HG03025 (cell line): Measurements from ENCODE around the gene FOSL1.
A peak's percentile ranks its signal among the peaks of the same experiment; 100 is the strongest.

Experiments used
- ATAC-seq: cut with Tn5 transposase; IDR thresholded peaks from one replicate; pipeline ENCODE4 v1.9.1; 2021; ENCODE audit warnings: mild to moderate bottlenecking, moderate library complexity; ENCODE audit not compliant: unreplicated experiment, low FRiP score

The FOSL1 gene

DNA sequence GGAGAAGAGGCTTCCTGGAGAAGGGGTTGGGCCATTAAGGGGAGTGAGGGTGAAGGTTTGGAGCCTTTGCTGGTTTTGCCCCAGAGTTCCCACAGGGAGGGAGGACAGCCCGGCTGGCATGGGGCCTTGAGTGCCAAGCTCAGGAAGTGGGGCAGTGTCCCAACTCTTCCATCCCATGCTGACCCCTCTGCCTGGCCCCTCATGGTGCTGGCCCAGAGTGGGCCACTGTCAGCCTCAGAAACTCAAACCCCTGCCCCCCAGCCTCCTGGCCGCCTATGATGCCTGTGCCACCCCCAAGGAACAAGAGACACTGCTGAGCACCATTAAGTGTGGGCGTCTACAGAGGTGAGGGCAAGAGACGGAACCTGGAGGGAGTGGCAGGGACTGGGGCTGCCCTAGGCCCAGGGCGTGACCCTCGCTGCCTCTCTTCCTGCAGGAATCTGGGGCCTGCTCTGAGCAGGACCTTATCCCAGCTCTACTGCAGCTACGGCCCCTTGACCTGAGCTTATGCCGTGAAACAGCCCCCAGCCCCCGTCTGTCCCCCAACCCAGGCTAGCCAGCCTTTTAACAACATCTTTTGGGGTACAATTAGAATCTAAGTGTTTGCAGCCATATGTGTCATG, 34.5 kb downstream of the FOSL1 start:
- ATAC-seq: no peak

DNA sequence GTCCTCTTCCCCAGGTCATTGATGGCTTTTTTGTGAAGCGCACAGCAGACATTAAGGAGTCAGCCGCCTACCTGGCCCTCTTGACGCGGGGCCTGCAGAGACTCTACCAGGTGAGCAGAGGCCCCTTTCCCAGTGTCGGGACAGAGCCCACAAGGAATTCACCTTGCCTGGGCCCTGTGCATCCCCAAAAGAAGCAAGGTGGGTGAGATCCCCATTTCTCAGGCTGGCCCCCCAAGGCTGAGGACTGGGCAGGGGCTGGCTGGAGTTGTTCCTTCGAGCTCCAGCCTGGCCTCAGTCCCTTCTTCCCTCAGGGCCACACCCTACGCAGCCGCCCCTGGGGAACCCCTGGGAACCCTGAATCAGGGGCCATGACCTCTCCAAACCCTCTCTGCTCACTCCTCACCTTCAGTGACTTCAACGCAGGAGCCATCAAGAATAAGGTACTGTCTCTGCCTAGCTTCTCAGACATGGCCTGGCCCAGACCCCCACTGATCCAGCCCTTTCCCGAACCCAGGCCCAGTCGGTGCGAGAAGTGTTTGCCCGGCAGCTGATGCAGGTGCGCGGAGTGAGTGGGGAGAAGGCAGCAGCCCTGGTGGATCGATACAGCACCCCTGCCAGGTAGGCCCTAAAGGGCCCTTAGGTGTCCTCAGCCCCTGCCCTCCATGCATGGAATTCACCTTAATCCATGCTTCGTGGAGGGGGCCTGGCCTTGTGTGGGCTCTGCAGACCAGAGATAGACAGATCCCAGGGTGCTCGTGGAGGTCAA, 35.3 kb downstream of the FOSL1 start:
- no peak for ATAC-seq

- ATAC-seq: no peak
These were observed 36.1 kb downstream of the FOSL1 start for GRCh38 chr11:65863889-65864705.

- ATAC-seq: no peak
These were observed 37.0 kb downstream of the FOSL1 start for GRCh38 chr11:65862941-65863888.

GRCh38 chr11:65862191-65862735, 37.9 kb downstream of the FOSL1 start:
- no peak for ATAC-seq

- no peak for ATAC-seq
These were observed 38.5 kb downstream of the FOSL1 start for GRCh38 chr11:65861533-65862183.

- ATAC-seq: no peak
These were observed 39.1 kb downstream of the FOSL1 start for GRCh38 chr11:65861165-65861505.

GRCh38 chr11:65860278-65861164, 39.7 kb downstream of the FOSL1 start, which contains the start of gene MUS81:
Gene MUS81, plus strand, starts transcription at chr11:65860433. Its CDS starts 321 bp downstream, at chr11:65860754.
- ATAC-seq: peak; percentile 26

DNA sequence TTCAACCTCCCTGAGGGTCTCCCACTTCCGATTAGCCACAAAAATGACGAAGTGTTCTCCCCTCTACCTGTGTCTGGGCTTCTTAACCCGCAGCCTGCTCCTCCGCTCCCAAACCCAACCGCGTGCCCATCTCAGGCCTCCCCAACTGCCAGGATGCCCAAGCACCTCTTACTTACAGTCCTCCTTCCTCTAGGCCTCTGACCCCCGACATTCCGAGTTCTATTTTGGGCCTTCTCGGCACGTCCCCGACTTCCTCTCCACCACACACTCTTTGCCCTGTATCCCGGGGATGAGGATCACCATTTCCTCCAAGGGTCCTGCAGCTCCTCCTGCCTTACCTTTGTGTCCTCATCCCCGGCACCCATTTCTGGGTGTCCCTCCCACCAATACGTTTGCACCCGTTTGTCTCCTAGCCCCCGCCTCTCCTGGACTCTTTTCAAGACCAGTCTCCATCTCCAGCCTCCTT, 40.3 kb downstream of the FOSL1 start:
- no peak for ATAC-seq

- peak; percentile 36 for ATAC-seq
These were observed 40.9 kb downstream of the FOSL1 start for GRCh38 chr11:65859095-65859811.

GRCh38 chr11:65858681-65859087, 41.5 kb downstream of the FOSL1 start:
- ATAC-seq: no peak

DNA sequence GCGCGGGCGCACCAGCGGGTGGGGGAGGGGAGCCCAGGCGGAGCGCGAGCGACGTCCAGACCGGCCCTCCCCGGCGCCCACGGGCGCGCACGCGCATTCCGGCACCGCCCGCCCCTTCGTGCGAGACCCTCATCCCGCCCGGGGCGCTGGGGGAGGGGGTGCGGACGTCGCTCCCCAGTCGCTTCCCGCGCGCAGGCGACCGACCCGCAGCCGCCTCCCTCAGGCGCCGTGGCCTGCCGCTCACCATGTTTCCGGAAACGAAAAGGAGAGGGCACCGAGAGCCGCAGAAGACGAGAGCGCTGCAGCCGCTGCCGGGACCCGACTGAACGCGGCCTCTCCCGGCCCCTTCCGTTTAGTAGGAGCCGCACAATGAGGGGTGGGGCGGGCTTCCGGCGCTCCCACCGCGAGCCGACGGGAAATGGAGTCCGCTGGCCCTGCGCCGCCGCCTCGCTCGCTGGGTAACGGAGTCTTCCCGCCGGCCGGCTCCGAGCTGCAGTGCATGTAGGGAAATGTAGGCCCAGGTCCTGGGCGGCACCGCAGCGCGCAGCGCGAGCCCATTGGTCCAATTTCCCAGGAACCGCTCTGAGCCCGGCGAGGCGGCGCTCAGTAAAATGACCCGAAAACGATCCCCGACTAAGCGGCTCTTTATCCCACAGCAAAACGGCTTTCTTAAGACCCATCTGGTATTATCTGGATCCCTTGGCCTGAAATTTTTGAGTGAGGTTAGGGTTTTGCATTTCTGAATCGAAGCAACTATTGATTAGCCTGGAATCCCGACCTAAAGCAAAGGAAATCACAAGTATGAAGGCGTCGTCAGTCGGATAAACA, 42.1 kb downstream of the FOSL1 start, which contains the start of gene CFL1:
Gene CFL1 (minus strand): TSS at position 328 of the 828 bp plus-strand sequence. CDS start 81 bp downstream, at position 247.
- ATAC-seq: peak; percentile 44

DNA sequence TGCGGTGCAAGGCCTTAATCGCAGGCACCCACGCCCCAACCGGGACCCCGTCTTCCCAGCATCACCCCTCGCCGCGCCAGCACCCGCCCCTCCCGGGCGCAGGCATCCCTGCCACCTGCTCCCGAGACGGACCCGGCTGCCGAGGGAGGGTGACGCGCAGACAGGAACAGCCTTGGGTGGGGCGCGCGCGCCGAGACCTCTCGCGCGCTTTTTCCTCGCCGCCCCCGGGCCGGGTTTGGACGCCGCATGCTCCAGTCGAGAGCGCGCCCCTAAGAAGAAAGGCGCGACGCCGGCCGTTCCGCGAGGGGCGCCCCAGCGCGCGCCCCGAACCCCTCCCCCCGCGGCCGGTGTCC, 42.7 kb downstream of the FOSL1 start:
- peak; percentile 1 for ATAC-seq

DNA sequence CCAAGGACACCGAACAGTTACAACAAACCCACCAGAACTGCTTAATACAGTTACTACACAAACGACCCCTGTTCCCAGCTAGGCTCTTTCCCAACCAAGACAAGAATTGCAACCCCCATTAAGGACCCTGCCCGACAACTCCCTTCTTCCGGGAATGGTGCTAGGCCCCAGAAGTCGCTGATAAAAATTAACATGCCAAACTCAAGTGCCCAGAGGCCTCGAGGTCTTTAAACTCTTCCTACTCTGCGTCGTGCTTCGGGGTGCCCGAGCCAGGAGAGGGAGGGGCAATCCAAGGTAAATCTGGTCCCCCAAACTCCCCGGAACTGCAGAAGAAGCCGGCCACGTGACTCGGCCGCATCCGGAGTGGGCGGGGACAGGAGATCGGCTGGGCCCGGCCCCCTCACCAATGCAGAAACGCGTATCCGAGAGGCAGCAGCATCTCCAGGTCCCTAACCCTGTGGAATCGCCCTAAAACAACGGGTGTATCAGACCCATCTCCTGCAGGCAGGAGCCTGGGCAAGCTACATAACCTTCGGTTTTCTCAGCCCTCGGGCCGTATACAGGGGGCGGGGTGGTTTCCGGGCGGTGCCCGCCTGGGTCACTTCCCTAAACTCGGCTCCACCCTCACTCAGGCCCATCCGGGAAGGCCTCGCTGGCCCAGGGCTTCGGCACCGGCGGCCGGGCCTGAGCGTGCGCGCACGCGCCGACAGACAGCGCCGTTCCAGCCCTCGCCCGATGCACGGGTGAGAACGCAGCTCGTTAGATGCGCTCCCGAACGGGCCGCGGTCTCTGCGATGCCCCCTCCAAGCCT, 43.3 kb downstream of the FOSL1 start:
- ATAC-seq: peak; percentile 30

DNA sequence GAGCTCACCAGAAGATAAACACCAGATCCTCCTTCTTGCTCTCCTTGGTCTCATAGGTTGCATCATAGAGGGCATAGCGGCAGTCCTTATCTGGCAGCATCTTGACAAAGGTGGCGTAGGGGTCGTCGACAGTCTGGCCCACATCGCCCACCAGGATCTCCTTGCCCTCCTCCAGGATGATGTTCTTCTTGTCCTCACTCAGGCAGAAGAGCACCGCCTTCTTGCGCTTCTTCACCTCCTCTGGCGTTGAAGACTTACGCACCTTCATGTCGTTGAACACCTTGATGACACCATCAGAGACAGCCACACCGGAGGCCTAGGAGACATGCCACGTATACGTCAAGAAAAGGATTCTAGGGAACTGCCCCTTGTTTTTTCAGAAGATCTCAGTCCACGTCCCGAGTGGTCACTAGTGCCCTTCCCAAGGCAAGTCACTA, 44.2 kb downstream of the FOSL1 start:
- no peak for ATAC-seq
